Kidney capillary endothelial cell (primary cell): ENCODE measurements around the gene SELENOK.
A peak's percentile ranks its signal among the peaks of the same experiment; 100 is the strongest.

Experiments used
- DNase-seq: peaks from one replicate; pipeline ENCODE4 v3.0.0-alpha.2; 2018; ENCODE audit warnings: low spot score

The SELENOK gene

GRCh38 chr3:53883008-53883407, 8.7 kb downstream of the SELENOK start:
- DNase-seq, result no peak

GRCh38 chr3:53881691-53882593, 9.7 kb downstream of the SELENOK start, which contains the start of gene ACTR8:
TSS of gene ACTR8 (minus strand) at chr3:53882152. CDS start at chr3:53882101, 51 bp downstream.
- peak; percentile 78 for DNase-seq

- peak; percentile 21 for DNase-seq
Measured at GRCh38 chr3:53880396-53881345, 11.0 kb downstream of the SELENOK start.

- DNase-seq, result no peak
Measured at GRCh38 chr3:53865732-53866499, 25.7 kb downstream of the SELENOK start.

GRCh38 chr3:53863145-53863544, 28.5 kb downstream of the SELENOK start:
- no peak for DNase-seq

GRCh38 chr3:53862241-53862640, 29.4 kb downstream of the SELENOK start:
- DNase-seq, result no peak

GRCh38 chr3:53860196-53860595, 31.5 kb downstream of the SELENOK start:
- DNase-seq, result no peak

GRCh38 chr3:53859178-53859577, 32.5 kb downstream of the SELENOK start:
- no peak for DNase-seq

- DNase-seq, result no peak
Measured at GRCh38 chr3:53858096-53858741, 33.4 kb downstream of the SELENOK start.

GRCh38 chr3:53856964-53857363, 34.7 kb downstream of the SELENOK start:
- no peak for DNase-seq

- DNase-seq, result no peak
Measured at GRCh38 chr3:53850895-53851294, 40.8 kb downstream of the SELENOK start.

- DNase-seq, result no peak
Measured at GRCh38 chr3:53849916-53850315, 41.7 kb downstream of the SELENOK start.

GRCh38 chr3:53846851-53847155, 44.9 kb downstream of the SELENOK start:
- no peak for DNase-seq

- DNase-seq, result no peak
Measured at GRCh38 chr3:53846134-53846850, 45.4 kb downstream of the SELENOK start, which contains the start of the genes CHDH and IL17RB. TSS of gene CHDH (minus strand) at chr3:53846419. CDS start at chr3:53824008, 22,411 bp downstream. TSS of gene IL17RB (plus strand) at chr3:53846568. CDS start at chr3:53846589, 21 bp downstream.

GRCh38 chr3:53845881-53846133, 45.9 kb downstream of the SELENOK start:
- DNase-seq, result no peak

GRCh38 chr3:53845103-53845880, 46.4 kb downstream of the SELENOK start:
- peak; percentile 7 for DNase-seq

- no peak for DNase-seq
Measured at GRCh38 chr3:53844262-53845102, 47.2 kb downstream of the SELENOK start.

- no peak for DNase-seq
Measured at GRCh38 chr3:53843195-53844177, 48.2 kb downstream of the SELENOK start.
